Epidermal melanocyte (primary cell): ENCODE data around the gene REV3L.
"Not testable (repeated sequence)": the region's sequence is repeated elsewhere in the genome, so short reads cannot be mapped to it uniquely, and the experiment has no call there.

Experiments
- DNase-seq: peaks from one replicate; pipeline ENCODE4 v3.0.0; 2011; ENCODE audit warnings: low spot score; ENCODE audit not compliant: insufficient read length

REV3L gene, protein sequence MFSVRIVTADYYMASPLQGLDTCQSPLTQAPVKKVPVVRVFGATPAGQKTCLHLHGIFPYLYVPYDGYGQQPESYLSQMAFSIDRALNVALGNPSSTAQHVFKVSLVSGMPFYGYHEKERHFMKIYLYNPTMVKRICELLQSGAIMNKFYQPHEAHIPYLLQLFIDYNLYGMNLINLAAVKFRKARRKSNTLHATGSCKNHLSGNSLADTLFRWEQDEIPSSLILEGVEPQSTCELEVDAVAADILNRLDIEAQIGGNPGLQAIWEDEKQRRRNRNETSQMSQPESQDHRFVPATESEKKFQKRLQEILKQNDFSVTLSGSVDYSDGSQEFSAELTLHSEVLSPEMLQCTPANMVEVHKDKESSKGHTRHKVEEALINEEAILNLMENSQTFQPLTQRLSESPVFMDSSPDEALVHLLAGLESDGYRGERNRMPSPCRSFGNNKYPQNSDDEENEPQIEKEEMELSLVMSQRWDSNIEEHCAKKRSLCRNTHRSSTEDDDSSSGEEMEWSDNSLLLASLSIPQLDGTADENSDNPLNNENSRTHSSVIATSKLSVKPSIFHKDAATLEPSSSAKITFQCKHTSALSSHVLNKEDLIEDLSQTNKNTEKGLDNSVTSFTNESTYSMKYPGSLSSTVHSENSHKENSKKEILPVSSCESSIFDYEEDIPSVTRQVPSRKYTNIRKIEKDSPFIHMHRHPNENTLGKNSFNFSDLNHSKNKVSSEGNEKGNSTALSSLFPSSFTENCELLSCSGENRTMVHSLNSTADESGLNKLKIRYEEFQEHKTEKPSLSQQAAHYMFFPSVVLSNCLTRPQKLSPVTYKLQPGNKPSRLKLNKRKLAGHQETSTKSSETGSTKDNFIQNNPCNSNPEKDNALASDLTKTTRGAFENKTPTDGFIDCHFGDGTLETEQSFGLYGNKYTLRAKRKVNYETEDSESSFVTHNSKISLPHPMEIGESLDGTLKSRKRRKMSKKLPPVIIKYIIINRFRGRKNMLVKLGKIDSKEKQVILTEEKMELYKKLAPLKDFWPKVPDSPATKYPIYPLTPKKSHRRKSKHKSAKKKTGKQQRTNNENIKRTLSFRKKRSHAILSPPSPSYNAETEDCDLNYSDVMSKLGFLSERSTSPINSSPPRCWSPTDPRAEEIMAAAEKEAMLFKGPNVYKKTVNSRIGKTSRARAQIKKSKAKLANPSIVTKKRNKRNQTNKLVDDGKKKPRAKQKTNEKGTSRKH (N-terminal part only)

DNA sequence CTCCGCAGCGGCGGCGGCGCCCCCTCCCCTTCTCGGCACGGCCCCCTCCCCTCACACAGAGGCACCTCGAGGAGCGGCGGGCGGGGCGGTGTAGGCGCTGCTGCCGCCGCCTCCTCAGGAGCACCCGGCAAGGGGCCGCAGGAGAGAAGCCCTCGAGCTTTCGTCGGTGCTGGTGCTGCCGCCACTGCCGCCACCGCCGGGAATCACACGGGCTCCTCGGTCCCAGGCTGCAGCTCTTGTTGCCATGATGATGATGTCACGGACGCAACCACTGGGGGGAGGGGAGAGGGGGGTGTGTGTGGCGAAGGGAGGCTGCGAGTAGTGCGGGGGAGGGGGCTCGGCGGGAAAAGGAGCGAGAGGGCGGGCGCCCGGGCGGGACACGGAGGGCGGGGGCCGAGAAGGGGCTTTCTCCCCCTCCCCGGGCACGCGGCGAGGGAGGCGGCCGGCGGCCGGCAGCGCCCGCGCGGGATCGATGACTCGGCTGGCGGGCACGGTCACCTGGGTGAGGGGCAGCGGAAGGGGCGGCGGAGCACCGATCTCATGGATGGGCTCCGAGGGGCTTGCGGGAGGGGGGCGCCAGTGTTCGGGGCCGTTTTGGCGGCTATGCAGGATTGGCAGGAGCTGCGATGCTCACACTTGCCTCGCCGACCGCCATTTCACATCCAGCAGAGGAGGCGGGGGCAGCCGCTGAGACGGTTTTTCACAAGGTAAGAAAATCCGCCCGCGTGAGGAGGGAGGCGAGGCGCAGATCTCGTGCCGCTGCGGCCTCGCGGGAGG, at the start of gene REV3L:
Gene REV3L, minus strand, starts transcription at position 260 of the 777 bp plus-strand sequence. CDS start 330 bp downstream, outside the sequence.
- peak; percentile 42 for DNase-seq

DNA sequence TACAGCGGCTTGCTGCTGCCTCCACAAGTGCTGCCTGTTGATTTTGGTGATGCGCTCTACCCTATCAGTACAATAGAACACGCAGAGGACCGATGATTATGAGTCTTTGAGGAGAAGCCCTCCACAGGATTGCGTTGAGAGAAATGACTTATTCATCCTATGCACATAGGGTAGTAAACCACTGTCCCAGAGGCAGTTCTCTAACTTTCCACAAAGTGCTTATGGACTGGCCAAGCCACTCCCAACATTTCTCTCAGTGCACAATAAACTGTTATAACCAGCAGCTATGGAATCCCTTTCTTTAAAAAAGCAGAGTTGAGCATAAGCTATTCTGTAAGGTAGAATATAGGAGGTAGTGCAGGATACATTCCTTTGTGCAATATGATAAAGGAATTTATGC, 48.2 kb upstream of the REV3L start:
- no peak for DNase-seq

DNA sequence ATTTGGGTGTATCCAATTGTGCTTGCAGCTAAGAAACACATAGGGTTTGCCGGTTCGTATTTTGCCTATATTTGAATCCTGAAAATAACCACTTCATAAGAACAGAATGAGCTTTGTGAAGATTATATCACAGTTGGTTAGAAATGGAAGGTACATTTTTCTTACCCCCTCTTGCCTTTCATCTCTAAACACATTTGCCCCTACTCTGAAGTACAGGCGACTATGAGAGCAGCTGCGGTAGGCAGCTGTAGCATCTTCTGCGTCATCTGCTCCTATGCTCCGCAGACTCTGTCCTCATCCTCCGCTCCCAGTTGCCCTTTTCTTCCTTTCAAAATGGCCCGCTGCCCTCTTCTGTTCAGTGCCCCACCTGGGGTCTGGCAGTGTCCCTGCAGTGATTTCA, 47.6 kb upstream of the REV3L start:
- no peak for DNase-seq

DNA sequence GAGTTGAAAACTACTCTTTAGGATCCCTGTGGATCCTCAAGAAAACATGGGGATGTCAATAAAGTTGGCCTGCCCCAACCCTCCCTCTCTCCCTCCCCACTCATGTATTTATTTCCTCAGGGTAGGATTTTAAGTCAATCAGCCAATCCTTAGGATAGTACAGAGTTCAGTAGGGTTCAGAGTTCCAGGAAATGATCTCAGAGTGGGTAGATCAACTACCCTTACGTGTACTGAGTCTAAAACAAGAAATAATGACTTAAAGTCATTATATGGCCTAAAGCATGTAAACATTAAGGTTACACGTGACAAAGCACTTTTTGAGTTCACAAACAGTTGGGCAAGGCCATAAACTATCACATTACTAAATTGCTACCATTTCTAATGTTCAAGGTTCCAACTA, 47.2 kb upstream of the REV3L start:
- no peak for DNase-seq

DNA sequence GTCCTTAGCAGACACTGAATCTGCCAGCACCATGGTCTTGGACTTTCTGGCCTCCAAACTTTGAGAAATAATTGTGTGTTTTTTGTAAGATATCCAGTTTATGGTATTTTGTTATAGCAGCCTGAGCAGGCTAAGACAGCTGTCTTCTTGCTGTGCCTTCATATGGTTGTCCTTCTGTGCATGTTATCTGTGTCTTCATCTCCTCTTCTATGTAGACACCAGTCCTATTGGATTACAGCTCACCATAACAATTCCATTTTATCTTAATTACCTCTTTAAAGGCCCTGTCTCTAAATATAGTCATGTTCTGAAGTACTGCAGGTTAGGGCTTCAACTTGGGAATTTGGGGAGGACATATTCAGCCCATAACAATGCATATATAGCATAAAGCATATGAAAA, 44.3 kb upstream of the REV3L start:
- DNase-seq, result no peak

DNA sequence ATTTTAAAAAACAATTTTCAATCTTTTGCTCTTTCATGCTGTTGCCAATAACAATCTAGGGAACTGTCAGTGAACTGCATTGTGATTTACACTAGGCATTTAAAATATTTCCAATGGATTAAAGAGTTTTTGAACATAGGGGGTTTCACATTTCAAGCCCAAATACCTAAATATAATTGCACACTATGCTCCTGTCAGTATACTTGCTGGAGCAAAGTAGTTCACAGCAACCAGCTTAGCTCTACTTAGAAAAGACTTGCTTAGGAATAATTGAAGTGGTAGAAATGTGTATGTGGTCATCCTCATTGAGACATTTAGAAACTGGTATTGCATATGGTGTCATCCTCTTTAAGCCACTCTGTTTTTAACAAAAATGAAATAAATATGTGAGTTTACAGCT, 41.7 kb upstream of the REV3L start:
- no peak for DNase-seq

DNA sequence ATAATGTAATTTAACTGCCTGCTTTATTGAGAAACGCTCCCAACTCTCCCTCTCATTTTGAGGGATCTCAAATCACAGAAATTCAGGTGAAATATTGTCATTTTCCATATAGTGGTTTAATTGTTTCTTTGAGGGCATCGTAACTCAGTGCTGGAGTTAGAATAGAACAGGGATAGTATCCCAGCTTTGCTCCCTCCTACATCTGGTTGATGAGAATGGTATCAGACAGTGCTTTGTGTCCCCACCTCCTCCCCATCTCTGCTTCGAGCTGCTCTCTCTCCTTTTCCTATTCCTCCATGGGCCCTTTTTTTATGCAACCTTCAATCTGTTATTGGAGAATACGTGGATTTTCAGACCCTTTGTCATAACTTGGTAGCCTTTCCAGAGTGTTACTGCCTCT, 41.2 kb upstream of the REV3L start:
- no peak for DNase-seq

DNA sequence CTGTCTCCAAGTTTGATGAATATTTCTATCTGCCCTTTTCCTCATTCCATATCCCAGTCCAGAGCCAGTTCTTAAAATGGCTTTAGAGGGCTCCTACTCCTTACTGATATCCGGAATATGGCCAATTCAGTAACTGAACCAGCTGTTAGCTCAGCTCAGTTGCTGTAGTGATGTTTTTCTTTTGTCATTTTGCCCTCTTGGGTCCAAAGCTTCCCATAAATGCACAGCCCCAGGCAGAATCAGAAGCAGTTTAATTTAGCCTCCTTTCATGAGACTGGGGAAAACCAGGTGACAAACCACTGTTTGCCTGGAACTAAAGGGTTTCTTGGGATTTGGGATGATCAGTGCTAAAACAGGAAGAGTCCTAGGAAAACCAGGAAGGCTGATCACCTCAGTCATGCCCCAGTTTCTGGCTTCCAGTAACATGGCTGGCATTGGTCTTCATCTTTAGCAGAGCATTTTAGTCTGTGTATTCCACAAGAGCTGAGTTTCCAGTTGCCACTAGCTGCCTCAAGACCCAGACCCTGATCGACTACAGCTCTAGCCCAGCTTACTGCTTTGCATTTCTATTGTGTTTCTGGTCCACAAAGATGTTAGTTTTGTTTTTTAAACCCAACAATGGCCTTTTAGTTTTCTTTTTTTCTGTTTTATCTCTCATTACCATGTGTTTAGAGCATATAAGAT, 40.6 kb upstream of the REV3L start:
- DNase-seq, result no peak

DNA sequence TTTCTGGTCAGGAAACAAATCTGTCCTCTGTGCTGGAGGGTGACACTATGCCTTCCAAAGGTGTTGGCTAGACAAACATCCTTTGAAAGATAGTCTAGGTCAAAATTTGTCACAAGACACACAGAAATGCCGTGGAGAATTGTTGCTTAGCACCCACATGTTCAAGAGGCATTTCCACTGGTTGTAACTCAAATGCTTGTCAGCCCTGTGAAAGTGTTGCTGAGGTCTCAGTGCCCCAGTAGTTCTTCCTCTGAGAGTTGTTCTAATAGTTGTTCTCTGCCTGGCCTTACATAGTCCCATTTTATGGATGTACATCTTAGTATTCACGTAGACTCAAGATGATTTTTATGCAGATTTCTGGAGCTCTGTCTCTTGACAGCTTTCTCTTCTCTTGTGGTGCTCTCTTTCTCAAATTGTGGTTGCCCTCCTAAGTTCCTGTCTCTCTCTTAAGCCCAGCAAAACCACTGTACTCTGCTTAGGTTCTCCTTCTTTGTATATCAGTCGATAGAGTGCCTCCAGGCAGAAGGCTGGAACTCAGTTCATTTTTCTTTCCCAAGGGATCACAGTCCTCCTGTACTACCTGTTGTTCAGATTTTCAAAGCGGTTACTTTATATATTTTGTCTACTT, 39.5 kb upstream of the REV3L start:
- DNase-seq, result no peak

DNA sequence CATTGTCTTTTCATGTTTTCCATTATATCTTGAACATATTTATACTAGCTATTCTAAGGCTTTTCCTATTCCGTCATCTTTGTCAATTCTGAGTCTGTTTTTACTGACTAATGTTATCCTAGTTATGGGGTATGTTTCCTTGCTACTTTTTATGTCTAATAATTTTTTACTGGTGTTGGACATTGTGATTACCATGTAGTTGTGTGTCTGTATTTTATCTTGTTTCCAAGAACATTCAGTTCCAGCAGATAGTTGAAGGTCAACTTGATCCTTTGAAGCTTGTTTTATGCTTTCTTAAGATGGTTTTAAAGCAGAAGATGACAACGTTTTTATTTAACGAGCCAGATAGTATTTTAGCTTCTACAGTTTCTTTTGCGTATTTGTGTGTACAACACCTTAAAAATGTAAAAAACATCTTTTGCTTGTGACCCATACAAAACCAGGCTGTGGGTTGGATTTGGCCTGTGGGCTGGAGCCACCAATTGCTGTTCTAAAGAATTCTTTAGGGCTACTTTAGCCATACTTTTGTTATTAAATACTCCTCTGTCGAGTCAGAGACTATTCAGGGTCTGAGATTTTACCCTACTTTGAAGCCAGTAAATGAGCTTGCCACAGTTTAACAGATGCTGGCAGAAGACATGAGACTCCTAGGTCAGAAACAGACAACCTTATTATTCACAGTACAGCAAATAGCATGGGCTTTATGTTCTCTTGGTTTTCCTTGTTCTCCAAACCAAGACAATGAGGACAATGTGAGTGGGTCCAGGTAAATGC, 38.7 kb upstream of the REV3L start:
- DNase-seq, result no peak

DNA sequence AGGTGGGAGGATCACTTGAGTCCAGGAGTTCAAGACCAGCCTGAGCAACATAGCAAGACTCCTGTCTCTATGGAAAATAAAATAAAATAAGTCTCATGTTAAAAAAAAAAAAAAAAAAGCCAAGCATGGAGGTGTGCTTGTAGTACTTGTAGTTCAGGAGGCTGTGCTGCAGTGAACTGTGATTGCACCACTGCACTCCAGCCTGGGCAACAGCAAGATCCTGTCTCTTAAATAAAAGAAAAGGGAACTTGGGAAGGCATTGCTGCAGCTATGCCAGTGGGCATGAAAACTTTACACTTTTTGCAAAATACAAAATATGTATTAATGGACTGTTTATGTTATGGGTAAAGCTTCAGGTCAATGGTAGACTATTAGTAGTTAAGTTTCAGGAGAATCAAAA, 37.5 kb upstream of the REV3L start:
- no peak for DNase-seq

DNA sequence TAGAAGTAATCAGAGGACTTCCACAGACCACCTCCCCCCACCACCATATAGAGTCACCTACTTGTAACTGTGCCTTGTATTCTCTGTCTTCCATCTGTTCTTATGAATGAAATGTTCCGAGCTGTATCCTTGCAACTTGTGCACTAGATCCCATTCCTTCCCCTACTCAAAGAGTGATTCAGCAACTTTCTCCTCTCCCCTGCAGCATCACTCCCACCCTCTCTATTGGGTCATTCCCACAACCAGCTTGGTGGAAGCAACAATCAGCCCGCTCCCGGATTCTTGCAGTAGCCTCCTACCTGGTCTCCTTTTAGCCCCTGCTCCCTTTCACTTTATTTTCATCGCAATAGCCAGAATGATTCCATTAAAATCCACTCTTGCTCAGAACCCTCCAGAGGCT, 34.9 kb upstream of the REV3L start:
- no peak for DNase-seq

DNA sequence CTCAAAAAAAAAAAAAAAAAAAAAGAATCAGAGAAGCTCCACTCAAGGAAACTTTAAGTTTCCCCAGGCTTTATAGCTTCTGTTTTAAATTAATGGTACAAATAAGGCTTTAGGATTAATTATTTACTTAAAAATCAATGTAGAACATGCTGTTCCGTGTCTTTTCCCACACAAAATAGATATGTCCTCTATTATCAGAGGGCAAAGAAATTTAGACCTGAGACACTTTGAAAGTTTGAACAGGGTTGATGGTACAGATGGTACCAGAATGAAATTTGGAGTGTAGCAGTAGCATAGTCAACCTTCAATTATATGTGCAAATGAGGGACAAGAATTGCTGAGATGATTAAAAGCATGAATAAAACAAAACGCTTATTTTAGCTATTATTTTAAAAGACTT, 32.2 kb upstream of the REV3L start:
- DNase-seq, result no peak

DNA sequence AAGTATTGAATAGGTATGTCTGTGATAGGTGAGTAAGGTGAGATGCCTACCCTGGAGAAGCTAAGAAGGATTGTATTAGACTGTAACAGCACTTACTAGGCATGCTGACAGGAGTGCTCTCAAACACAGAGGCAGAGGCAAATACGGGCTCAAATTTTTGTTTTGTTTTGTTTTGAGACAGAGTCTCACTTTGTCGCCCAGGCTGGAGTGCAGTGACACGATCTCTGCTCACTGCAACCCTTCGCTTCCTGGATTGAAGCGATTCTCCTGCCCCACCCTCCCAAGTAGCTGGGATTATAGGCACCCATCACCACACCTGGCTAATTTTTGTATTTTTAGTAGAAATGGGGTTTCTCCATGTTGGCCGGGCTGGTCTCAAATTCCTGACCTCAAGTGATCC, 31.5 kb upstream of the REV3L start:
- not testable (repeated sequence) for DNase-seq

DNA sequence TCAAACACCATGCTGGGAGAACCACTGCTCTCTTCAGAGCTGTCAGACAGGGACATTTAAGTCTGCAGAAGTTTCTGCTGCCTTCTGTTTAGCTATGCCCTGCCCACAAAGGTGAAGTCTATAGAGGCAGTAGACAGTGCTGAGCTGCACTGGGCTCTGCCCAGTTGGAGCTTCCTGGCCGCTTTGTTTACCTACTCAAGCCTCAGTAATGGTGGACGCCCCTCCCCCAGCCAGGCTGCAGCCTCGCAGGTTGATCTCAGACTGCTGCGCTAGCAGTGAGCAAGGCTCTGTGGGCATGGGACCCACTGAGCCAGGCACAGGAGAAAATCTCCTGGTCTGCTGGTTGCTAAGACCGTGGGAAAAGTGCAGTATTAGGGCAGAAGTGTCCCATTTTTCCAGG, 24.2 kb upstream of the REV3L start:
- DNase-seq, result not testable (repeated sequence)

DNA sequence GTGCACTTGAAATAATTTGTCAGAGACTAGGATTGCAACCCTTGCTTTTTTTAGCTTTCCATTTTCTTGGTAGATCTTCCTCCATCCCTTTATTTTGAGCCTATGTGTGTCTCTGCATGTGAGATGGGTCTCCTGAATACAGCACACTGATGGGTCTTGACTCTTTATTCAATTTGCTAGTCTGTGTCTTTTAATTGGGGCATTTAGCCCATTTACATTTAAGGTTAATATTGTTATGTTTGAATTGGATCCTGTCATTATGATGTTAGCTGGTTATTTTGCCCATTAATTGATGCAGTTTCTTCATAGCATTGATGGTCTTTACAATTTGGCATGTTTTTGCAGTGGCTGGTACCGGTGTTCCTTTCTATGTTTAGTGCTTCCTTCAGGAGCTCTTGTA, 22.5 kb upstream of the REV3L start:
- not testable (repeated sequence) for DNase-seq

DNA sequence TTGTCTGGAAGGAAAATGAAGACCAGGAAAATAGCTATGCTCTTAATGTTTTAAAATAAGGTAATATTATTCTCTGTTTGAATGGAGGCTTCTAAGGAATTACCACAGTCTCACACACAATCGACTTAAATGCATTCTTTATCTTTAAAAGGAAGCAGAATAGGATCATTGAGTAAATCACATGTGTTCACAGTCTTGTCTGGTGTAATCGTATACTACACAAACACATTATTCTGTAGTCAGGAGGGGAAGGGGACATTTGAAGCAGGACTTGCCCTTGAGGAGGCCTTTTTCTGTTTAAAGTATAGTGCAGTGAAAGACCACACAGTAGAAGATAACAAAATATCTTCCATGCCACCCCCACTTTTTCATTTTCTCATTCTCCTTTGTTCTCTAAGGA, 20.6 kb upstream of the REV3L start:
- DNase-seq, result no peak

DNA sequence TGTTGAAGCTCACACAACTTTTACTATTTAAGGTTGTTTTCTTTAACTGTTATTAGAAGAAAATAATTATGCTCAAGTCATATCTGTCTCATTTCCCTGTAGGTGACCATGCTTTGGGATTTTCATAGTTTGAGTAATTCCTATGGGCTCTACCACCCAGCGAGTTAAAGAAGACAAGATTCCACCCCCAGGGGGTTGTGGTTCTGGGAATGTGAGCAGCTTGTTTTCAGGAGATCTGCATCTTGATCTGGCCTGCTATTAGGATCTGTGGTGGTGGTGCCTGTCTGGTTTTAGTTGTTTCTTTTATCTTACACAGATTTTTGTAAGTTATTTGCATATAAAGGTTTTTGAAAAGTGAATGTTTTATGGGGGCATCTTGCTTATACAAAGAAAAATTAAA, 20.2 kb upstream of the REV3L start:
- DNase-seq, result peak; percentile 39

DNA sequence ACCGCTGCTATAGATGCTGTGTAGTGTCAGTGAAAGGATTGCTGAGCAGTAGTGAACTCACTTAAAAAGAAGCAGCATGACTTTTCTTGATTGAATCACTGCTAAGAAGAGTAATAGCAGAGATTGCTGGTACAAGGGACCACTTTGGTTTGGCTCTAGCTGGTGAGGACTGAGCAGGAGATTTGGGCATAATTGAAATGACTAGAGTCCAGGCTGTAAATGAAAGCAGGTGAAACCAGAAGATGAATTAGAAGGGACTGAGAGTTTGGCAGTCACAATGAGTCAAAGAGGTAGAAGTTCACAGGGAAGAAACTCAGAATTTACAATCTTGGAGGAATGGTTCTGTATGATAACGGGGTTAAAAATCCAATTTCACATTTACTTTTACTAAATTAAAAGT, 19.1 kb upstream of the REV3L start:
- DNase-seq, result no peak
